CD4-positive, alpha-beta T cell (primary cell): ENCODE measurements around the gene GMFB. TPM values are rescaled to one million over a fixed set of nuclear protein-coding genes. Genes with fewer than 3 reads are reported as not detected.

Source experiments
- ATAC-seq: fragments of 200-7000 bp; cut with Tn5 transposase; one replicate; pipeline ENCODE4 v1.10.0; 2022; ENCODE audit warnings: mild to moderate bottlenecking; ENCODE audit not compliant: poor library complexity
- CTCF ChIA-PET: fragments of 350-600 bp; sonication (Branson Sonifier 250); formaldehyde crosslinking; loops from one replicate; lab custom pipeline; 2021; ENCODE audit warnings: antibody characterized with exemption, inconsistent platforms; lab: Charles Lee
- POLR2A ChIA-PET: fragments of 350-600 bp; sonication (Branson Sonifier 250); formaldehyde crosslinking; loops from one replicate; lab custom pipeline; 2021; ENCODE audit warnings: antibody characterized with exemption, inconsistent platforms; lab: Charles Lee
- DNase-seq, 14 experiments: peaks; one replicate each; pipeline ENCODE4 v3.0.0-alpha.2; 2013 to 2020; ENCODE audit warnings: mixed read lengths in 2 of 14
- H3K27ac ChIP-seq, 2 donors: one replicate each; pipeline versions ENCODE4 v1.5.1 to v1.7.0; 2013; ENCODE audit warnings: low read length in 2 of 2, low read depth in 1 of 2, mild to moderate bottlenecking in 1 of 2
- H3K27me3 ChIP-seq, 2 experiments: 1 replicate in 1 of 2; 2 replicates in 1 of 2; pipeline versions ENCODE4 v1.6.1 to v1.7.0; 2013; ENCODE audit warnings: low read length in 2 of 2, control low read depth in 1 of 2, mild to moderate bottlenecking in 1 of 2, moderate library complexity in 1 of 2; ENCODE audit not compliant: insufficient read depth in 2 of 2, control insufficient read depth in 1 of 2
- H3K36me3 ChIP-seq: one replicate; pipeline ENCODE4 v1.6.1; 2013; ENCODE audit warnings: low read length, control low read depth; ENCODE audit not compliant: insufficient read depth
- H3K4me1 ChIP-seq: one replicate; pipeline ENCODE4 v1.6.1; 2013; ENCODE audit warnings: low read length, control low read depth; ENCODE audit not compliant: insufficient read depth
- H3K4me3 ChIP-seq: one replicate; pipeline ENCODE4 v1.5.1; 2013; ENCODE audit warnings: mild to moderate bottlenecking, low read length, moderate library complexity
- H3K9me3 ChIP-seq, 2 experiments: 1 replicate in 1 of 2; 2 replicates in 1 of 2; pipeline versions ENCODE4 v1.6.1 to v1.7.0; 2013; ENCODE audit warnings: low read length in 2 of 2, mild to moderate bottlenecking in 2 of 2, control low read depth in 1 of 2, moderate library complexity in 1 of 2; ENCODE audit not compliant: control insufficient read depth in 1 of 2, insufficient read depth in 1 of 2
- H3K27ac Mint-ChIP-seq: one replicate; pipeline ENCODE4 v1.8.0; 2020; ENCODE audit warnings: mixed read lengths
- H3K27me3 Mint-ChIP-seq: one replicate; pipeline ENCODE4 v1.8.0; 2021; ENCODE audit warnings: mixed read lengths
- H3K36me3 Mint-ChIP-seq: one replicate; pipeline ENCODE4 v1.8.0; 2021; ENCODE audit warnings: low read depth, mixed read lengths
- H3K4me1 Mint-ChIP-seq: one replicate; pipeline ENCODE4 v1.8.0; 2021; ENCODE audit warnings: low read depth, mixed read lengths
- H3K4me3 Mint-ChIP-seq: one replicate; pipeline ENCODE4 v1.8.0; 2020; ENCODE audit warnings: mild to moderate bottlenecking, mixed read lengths
- H3K9me3 Mint-ChIP-seq: one replicate; pipeline ENCODE4 v1.8.0; 2020; ENCODE audit warnings: mixed read lengths
- CTCF ChIP-seq: fragments of 200-600 bp; IDR thresholded peaks from one replicate; pipeline ENCODE4 v1.8.0; 2022; ENCODE audit warnings: antibody characterized with exemption, mild to moderate bottlenecking
- intact Hi-C, 2 experiments: fragments of 100-400 bp; cut with DNase I in 1 of 2; cut with micrococcal nuclease in 1 of 2; formaldehyde crosslinking; loops; one replicate each; pipeline versions ENCODE4 v1.15.1 to v1.9.0; 2023 to 2025; cut with DNase I, micrococcal nuclease
- total RNA-seq, 174 experiments: library from RNA in 2 of 174; stranded (reverse) in 2 of 174; gene quantifications; one replicate each; pipeline ENCODE4 v1.2.3 and lab custom pipeline; 2021 to 2026

The GMFB gene
- total RNA-seq, 2 experiments from 2014 or later: 39.5 to 43.5 TPM

GRCh38 chr14:54489318-54489683, 521 bp upstream of the GMFB start:
- Histone ChIP-seq H3K4me1 (peaks cover 32% of the 10 kb centered on the region), H3K4me3 (peak overlapping the region; percentile 95), H3K9me3 (no peaks in the 10 kb centered on the region), H3K36me3 (no peaks in the 10 kb centered on the region), H3K27me3 (no peaks in the 10 kb centered on the region), H3K27ac (peak overlapping the region; percentile 36 to 68)
- Mint-ChIP-seq H3K36me3 (peaks cover 22% of the 10 kb centered on the region), H3K4me1 (peaks cover 65% of the 10 kb centered on the region), H3K4me3 (peak overlapping the region; percentile 99), H3K27ac (peak overlapping the region; percentile 86), H3K9me3 (no peaks in the 10 kb centered on the region), H3K27me3 (no peaks in the 10 kb centered on the region)
- intact Hi-C loops: loop anchor here (1.0 to 10.0 kb wide), 5 partner anchors 21 to 1096 kb away; partner anchors contain the start of genes CNIH1 (in 2 of the 2), KTN1 (in 1 of the 2) and SAMD4A (in 1 of the 2)
- POLR2A ChIA-PET: interaction anchor here (0.8 to 5.9 kb wide), 4 partner anchors 15 to 92 kb away, joined by 3 to 56 read pairs (median 5); partner anchors contain the start of genes CDKN3 and CGRRF1
- CTCF ChIA-PET: interaction anchor here (0.7 to 4.0 kb wide), 2 partner anchors 20 to 46 kb away, joined by 4 to 21 read pairs; partner anchors contain the start of gene CGRRF1
- DNase-seq: no peak
- ATAC-seq: no peak
- no peak for TF ChIP-seq CTCF

GRCh38 chr14:54488318-54488645, 498 bp downstream of the GMFB start:
- Histone ChIP-seq H3K27me3 (no peaks in the 10 kb centered on the region), H3K4me3 (peak overlapping the region; percentile 95), H3K27ac (peak overlapping the region; percentile 68 to 84), H3K9me3 (no peaks in the 10 kb centered on the region), H3K36me3 (peaks cover 3% of the 10 kb centered on the region), H3K4me1 (peaks cover 32% of the 10 kb centered on the region)
- no peaks in the 10 kb centered on the region for H3K9me3 Mint-ChIP-seq
- H3K27me3 Mint-ChIP-seq: no peaks in the 10 kb centered on the region
- DNase-seq: peak in 2 of 14 experiments; percentile 1 to 3
- TF ChIP-seq CTCF: no peak
- peaks cover 73% of the 10 kb centered on the region for H3K4me1 Mint-ChIP-seq
- peak overlapping the region; percentile 90 for H3K4me3 Mint-ChIP-seq
- peak; percentile 18 for ATAC-seq
- H3K27ac Mint-ChIP-seq: peak overlapping the region; percentile 86
- H3K36me3 Mint-ChIP-seq: peaks cover 29% of the 10 kb centered on the region
- intact Hi-C loops: loop anchor here (2.0 to 10.0 kb wide), 4 partner anchors 46 to 1097 kb away; partner anchors contain the start of genes CNIH1 (in 2 of the 2), KTN1 (in 1 of the 2) and SAMD4A (in 1 of the 2)
- POLR2A ChIA-PET: interaction anchor here (0.8 to 5.9 kb wide), 11 partner anchors 9 to 415 kb away, joined by 3 to 56 read pairs (median 4); partner anchors contain the start of genes CDKN3, CGRRF1, GCH1 and SAMD4A
- CTCF ChIA-PET: interaction anchor here (0.7 to 4.0 kb wide), 3 partner anchors 21 to 50 kb away, joined by 5 to 21 read pairs (median 8); partner anchors contain the start of genes CGRRF1 and CNIH1

- H3K9me3 Mint-ChIP-seq: no peaks in the 10 kb centered on the region
- H3K36me3 ChIP-seq: peaks cover 8% of the 10 kb centered on the region
Measured at GRCh38 chr14:54487771-54488170, 1.0 kb downstream of the GMFB start.

More at GRCh38 chr14:54487771-54488170, 1.0 kb downstream of the GMFB start:
- peak overlapping the region in 1 of 2 donors; percentile 84 for H3K27ac ChIP-seq
- TF ChIP-seq CTCF: no peak
- Mint-ChIP-seq H3K36me3 (peaks cover 34% of the 10 kb centered on the region), H3K27me3 (no peaks in the 10 kb centered on the region), H3K27ac (peak overlapping the region; percentile 86), H3K4me1 (peaks cover 77% of the 10 kb centered on the region), H3K4me3 (peak overlapping the region; percentile 90)
- peaks cover 32% of the 10 kb centered on the region for H3K4me1 ChIP-seq
- intact Hi-C loops: loop anchor here (2.0 to 10.0 kb wide), 5 partner anchors 45 to 1097 kb away; partner anchors contain the start of genes CNIH1 (in 2 of the 2), KTN1 (in 1 of the 2) and SAMD4A (in 1 of the 2)
- DNase-seq: no peak
- no peak for ATAC-seq
- H3K9me3 ChIP-seq: no peaks in the 10 kb centered on the region
- H3K4me3 ChIP-seq: peak overlapping the region; percentile 95
- POLR2A ChIA-PET: interaction anchor here (0.8 to 5.9 kb wide), 9 partner anchors 8 to 416 kb away, joined by 3 to 56 read pairs (median 4); partner anchors contain the start of genes CGRRF1, GCH1 and SAMD4A
- CTCF ChIA-PET: interaction anchor here (1.6 to 4.0 kb wide), 2 partner anchors 22 to 46 kb away, joined by 8 to 21 read pairs; partner anchors contain the start of genes CGRRF1 and CNIH1
- no peaks in the 10 kb centered on the region for H3K27me3 ChIP-seq
